Activated CD8-positive, alpha-beta memory T cell treated with anti-CD3 and anti-CD28 coated beads for 48 hours (primary cell): Measurements from ENCODE around the gene WDR88.
"Not testable (repeated sequence)": the region's sequence is repeated elsewhere in the genome, so short reads cannot be mapped to it uniquely, and the experiment has no call there.

Experiments
- DNase-seq, 3 experiments: peaks; one replicate each; pipeline ENCODE4 v3.0.0-alpha.2; 2020; ENCODE audit warnings: low read depth in 2 of 3, low spot score in 2 of 3

The WDR88 gene

DNA sequence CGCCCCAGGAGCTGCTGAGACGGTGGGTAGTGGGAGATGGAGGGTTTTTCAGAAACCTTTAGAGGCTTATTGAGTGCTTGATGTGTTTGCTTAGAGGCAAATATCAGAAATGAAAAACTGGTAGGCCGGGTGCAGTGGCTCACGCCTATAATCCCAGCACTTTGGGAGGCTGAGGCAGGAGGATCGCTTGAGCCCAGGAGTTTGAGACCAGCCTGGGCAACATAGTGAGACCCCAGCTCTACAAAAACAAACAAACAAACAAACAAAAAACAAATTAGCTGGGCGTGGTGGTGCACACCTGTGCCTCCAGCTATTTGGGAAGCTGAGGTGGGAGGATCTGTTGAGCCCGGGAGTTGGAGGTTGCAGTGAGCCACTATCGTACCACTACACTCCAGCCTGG, 5.2 kb upstream of the WDR88 start:
- DNase-seq = not testable (repeated sequence)

DNA sequence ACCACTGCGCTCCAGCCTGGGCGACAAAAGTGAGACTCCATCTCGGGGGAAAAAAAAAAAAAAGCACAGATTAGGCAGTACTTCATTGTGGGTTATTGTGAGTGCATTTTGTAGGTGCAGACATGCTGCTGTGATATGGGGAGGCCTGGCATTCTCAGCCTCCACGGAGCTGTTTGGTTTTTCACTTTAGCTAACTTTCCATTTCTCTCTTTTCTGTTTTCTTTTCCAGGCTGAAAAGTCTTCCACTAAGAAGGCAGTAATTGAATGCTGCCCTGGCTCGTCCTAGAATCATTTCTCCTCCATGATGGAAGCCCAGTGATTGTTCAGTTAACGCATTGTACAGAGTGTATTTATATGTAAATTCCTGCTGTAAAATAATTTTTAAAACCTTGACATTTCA, 2.0 kb upstream of the WDR88 start:
- no peak for DNase-seq

DNA sequence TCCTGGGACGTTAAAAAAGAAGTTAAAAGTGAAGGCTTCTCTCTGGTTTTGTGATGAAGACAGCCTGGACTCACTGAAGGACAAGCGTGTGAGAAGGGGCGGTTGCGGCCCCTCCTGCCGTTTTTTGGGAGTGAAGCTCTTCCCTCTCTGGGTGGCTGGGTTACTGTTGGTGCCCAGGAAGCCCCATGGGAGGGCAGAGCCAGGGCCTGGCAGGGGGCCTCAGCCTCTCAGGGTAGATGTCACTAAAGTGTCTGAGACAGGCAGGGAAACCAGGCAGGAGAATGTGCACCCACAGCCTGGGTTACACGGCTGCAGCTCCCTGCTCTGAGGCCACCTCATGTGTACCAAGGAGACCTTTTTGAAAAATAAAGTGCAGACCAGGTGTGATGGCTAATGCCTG, 1.5 kb upstream of the WDR88 start:
- DNase-seq = no peak

DNA sequence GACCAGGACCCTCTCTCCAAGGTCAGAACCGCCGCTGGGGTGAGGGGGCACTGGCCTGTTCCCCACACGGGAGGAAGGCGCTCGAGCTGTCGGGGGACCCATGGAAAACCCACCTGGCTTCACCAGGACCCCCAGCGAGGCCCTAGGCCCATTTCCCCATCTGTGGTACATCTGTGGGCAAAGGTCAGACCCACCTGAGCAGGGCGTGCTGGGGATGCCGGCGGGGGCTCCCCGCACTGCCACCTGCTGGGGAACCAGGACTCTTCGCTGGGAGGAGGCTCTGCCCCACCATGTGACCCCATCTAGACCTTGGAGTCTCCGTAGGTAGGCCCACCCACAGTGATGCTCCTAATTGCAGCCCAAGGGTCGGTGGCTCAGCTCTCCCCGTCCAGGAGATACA, 511 bp downstream of the WDR88 start:
- DNase-seq = no peak

DNA sequence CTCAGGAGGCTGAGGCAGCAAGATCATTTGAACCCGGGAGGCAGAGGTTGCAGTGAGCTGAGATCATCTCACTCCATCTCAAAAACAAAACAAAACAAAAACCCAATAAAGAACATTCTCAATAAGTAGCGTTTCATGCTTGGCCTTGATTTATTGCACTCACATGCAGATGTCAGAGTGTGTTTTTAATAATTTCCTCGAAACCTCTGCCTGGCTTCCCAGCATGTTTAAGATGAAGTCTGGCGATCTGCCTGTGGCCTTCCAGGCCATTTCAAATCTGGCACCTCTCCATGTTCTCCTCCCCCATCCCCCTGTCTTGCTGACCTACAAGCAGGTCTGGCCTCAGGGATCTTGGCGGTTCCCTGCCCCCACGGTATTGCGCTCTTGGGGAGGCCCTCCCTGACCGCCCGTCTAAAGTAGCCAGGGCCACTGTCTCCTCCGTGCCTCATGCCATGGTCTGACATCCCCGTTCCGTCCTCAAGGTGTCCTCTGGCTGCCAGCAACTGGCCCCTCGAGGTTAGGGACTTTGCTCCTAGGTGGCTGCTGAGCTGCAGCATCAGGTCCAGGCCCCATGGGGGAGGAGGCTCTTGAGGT, 1.6 kb downstream of the WDR88 start:
- no peak for DNase-seq

DNA sequence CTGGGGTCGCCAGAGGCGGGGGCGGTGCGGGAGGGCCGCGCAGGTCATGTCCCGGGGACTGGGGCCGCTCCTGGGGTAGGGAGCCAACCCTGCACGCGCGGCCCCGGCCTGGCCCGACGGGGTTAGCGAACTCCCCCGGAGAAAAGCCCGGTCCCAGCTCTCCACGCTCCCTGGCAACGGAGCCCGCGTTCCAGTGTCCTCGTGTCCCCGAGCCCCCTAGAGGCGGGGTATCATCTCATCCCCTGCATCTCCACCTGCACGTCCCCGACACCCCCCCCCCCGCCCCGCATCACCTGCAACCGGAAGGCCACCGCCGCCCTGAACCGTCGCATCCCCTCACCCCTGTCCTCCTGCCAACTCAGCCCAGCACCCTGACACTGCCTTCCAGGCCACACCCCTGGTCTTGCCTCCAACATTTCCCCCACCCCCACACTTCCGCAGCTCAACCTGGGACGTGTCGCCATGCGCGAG, 2.7 kb downstream of the WDR88 start:
- DNase-seq = peak; percentile 20 to 44 (median 23)

DNA sequence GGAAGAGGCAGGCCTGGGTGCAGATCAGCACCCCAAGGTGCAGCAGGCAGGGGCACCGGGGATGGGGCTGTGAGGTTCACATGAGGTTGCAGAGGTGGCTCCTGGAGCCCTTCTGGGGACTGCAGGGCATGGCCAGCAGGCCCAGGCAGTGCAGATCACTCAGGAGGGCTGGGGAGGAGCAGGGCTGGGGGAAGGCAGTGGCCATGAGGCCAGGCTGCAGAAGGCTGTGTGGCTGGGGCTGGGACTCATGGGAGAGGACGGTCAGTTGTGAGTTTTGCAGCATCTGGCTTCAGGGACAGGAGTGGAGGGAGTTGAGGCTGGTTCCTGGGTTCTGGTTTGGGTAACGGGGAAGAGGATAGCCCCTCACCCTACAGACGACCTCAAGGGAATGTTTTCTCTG, 7.3 kb downstream of the WDR88 start:
- no peak for DNase-seq

DNA sequence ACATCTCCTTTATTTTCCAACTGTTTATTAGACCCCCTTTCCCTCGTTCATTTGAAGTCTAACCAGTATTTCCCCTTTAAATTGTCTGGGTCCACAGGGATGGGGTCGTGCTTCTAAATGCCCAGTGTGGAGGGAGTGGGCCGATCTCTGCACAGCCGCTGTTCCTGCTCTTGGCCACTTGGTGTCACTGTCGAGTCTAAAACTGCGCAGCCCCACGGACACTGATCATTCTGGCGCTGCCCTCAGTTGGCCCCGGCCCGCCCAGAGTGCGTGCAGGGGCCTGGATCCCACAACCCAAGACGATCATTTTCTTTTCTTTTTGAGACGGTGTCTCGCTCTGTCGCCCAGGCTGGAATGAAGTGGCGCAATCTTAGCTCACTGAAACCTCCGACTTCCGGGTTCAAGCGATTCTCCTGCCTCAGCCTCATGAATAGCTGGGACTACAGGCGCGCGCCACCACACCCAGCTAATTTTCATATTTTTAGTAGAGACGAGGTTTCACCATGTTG, 12.0 kb downstream of the WDR88 start:
- DNase-seq = peak; percentile 21 to 42 (median 23)

DNA sequence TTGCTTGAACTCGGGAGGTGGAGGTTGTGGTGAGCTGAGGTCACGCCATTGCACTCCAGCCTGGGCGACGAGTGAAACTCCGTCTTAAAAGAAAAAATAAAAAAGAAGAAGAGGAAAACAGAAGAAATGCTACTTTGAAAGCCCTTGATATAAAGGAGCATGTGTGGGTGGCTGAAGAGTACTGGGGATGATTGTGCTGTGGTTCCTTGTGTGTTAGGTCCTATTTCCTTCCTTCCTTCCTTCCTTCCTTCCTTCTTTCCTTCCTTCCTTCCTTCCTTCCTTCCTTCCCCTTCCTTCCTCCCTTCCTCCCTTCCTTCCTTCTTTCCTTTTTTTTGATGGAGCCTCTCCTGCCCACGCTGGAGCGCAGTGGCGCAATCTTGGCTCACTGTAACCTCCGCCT, 14.3 kb downstream of the WDR88 start:
- DNase-seq = no peak

DNA sequence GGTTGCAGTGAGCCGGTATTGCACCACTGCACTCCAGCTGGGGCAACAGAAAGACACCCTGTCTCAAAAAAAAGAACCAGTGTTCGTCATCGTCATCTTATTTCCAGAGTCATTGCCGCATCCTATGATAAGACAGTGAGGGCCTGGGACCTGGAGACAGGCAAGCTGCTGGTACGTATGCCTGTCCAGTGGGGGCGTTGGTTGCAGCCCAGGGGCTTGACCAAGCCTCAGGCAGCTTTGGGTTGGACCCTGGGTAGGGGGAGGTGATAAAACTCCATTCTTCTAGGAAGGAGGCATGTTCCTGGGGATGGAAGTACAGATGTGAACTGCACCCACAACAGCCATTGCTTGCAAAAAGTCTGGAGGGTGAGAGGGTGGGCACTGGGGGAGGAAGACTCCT, 15.6 kb downstream of the WDR88 start:
- DNase-seq = no peak

DNA sequence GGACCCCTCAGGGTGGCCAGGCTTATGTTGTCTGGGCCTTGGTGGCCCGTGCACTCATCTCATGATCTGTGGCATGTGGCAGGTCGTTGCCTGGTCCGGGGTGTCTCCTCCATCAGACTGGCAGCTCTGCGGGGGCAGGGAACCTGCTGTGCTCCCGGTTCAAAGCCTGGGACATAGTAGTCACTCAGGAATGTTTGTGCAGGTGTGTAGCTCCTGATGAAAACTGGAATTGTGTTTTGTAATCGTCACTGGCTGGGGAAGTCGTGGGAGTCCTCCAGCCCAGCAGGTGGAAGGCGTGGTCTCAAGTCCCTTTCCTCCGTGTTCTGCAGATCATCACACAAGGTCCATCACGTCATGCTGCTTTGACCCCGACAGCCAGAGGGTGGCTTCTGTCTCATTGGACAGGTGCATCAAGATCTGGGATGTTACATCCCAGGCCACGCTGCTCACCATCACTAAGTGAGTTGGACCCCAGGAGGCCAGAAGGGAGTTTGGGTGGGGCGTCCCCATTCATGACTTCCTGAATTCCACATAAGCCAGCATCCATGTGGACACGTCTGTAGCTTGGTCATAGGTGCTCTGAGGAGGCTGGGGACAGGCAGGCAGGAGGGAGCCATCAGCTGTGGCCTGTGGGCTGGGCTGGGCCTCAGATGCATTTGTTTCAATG, 19.1 kb downstream of the WDR88 start:
- no peak for DNase-seq

DNA sequence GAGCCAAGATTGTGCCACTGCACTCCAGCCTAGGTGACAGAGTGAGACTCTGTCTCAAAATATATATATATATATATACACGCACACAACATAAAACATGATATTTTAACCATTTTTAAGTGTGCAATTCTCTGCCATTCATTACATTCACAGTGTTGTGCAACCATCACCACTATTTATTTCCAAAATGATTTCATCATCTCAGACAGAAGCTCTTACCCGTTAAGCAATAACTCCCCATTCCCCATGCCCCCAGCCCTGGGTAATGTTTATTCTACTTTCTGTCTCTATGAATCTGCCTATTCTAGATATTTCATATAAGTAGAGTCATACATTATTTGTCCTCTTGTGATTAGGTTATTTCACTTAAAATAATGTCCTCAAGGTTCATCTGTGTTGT, 20.3 kb downstream of the WDR88 start:
- DNase-seq = no peak

DNA sequence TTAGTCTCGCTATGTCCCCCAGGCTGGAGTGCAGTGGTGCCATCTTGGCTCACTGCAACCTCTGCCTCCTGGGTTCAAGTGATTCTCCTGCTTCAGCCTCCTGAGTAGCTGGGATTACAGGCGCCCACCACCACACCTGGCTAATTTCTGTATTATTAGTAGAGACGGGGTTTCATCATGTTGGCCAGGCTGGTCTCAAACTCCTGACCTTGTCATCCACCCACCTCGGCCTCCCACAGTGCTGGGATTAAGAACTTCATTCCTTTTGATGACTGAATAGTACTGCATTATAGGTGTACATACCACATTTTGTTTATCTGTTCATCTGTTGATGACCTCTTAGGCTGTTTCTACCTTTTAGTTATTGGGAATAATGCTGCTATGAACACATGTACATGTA, 20.7 kb downstream of the WDR88 start:
- DNase-seq = not testable (repeated sequence)

DNA sequence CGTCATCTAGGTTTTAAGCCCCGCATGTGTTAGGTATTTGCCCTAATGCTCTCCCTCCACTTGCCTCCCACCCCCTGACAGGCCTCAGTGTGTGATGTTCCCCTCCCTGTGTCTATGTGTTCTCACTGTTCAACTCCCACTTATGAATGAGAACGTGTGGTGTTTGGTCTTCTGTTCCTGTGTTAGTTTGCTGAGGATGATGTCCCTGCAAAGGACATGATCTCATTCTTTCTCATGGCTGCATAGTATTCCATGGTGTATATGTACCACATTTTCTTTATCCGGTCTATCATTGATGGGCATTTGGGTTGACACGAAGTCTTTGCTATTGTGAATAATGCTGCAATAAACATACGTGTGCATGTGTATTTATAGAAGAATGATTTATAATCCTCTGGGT, 22.4 kb downstream of the WDR88 start:
- DNase-seq = not testable (repeated sequence)

DNA sequence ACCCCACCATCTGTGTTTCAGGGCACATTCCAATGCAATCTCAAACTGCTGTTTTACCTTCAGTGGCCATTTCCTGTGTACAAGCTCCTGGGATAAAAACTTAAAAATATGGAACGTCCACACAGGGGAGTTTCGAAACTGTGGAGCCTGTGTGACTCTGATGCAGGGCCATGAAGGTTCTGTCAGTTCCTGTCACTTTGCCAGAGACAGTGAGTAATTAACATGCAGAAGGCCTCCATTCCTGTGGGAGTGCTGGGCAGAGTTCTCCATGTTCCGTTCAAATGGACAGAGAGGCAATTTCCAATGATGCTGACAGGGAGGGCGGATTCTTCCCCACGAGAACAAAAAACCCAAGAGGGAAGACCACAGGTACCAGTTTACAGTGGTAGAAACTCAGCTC, 24.4 kb downstream of the WDR88 start:
- DNase-seq = no peak

DNA sequence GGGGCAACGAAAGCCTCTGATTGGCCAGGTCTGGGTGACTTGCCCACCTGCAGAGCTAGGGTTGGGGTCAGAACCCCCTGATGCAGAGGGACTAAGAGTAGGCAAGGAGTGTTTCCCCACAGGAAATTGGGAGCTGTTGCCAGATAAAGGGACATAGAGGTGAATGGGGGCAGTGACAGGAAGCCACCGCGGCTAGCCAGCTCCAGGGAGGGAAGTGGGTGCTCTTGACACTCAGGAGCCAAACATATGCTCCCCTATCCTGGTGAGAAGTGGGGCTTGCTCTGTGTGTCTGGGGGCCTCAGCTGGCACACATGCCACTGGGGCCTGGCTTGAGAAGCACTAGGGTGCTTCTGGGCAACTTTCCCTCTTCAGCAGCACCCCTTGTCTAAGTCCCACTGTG, 26.0 kb downstream of the WDR88 start:
- no peak for DNase-seq

DNA sequence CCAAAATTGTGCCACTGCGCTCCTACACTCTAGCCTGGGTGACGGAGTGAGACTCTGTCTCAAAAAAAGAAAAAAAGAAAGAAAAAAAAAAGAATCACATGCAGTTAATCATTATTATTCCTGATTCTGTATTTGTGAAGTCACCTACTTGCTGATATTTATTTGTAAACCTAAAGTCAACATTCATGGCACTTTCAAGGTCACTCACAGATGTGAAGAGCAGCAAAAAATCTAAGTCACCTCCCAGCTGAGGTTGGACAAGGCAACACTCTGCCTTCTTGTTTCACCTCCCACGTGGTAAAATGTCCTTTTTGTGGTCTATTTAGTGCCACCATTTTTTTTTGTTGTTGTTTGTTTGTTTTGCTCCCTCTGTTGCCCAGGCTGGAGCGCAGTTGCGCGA, 26.5 kb downstream of the WDR88 start:
- no peak for DNase-seq

DNA sequence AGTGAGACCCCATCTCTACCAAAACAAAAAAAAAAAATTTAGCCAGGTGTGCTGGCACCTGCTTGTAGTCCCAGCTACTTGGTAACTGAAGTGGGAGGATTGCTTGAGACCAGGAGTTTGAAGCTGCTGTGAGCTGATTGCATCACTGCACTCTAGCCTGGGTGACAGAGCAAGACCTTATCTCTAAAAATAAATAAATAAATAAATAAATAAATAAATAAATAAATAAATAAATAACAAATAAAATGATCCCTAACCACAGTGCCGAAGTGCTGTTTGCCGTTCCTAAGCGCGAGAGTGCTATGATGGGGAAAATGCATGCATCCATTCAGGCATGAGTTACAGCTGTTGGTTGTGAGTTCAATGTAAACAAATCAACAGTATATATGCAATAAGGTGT, 27.2 kb downstream of the WDR88 start:
- no peak for DNase-seq

DNA sequence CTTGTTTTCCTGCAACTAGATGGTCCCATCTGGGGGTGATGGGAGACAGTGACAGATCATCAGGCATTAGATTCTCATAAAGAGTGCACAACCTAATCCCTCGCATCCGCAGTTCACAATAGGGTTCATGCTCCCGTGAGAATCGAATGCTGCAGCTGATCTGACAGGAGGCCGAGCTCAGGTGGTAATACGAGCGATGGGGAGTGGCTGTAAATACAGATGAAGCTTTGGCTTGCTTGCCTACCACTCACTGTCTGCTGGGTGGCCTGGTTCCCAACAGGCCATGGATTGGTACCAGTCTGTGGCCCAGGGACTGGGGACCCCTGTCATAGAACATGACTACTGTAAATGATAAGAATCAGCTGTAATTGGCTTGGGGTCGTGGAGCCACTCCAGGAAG, 28.0 kb downstream of the WDR88 start:
- no peak for DNase-seq

DNA sequence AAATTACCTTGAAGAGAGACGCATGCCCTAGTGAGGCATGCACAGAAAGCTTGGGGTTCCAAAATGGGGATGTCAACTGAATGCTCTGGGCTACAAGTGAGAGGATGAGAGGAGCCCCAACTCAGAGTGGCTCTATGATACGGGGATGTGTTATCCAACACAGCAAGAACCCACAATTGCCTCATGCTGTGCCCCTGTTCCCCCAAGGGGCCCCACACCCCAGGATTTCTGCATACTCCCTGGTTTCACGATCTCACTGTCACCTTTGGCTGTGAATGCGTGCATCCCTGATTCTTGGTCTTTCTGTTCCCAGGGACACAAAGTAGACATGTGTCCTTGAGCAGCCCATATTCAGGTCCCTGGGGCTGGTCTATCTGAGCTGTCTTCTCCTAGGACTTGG, 29.3 kb downstream of the WDR88 start:
- DNase-seq = no peak

DNA sequence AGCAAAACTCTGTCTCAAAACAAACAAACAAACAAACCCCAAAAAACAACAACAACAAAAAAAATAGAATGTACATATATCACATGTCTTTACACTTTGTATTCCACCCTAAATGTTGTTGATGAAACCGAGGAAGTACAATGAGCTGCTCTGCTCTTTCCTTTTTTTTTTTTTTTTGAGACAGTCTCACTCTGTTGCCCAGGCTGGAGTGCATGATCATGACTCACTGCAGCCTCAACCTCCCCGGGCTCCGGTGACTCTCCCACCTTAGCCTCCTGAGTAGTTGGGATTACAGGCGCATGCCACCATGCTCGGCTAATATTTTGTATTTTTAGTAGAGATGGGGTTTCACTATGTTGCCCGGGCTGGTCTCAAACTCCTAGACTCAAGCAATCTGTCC, 31.6 kb downstream of the WDR88 start:
- no peak for DNase-seq

DNA sequence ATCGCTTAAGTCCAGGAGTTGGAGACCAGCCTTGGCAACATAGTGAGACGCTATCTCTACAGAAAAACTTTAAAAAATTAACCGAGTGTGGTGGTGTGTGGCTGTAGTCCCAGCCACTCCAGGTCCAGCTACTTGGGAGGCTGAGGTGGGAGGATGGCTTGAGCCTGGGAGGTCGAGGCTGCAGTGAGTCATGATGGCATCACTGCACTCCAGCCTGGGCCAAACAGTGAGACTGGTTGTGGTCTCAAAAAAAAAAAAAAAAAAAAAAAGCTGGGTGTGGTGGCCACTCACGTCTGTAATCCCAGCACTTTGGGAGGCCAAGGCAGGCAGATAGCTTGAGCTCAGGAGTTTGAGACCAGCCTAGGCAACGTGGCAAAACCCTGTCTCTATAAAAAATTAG, 34.1 kb downstream of the WDR88 start:
- DNase-seq = not testable (repeated sequence)

DNA sequence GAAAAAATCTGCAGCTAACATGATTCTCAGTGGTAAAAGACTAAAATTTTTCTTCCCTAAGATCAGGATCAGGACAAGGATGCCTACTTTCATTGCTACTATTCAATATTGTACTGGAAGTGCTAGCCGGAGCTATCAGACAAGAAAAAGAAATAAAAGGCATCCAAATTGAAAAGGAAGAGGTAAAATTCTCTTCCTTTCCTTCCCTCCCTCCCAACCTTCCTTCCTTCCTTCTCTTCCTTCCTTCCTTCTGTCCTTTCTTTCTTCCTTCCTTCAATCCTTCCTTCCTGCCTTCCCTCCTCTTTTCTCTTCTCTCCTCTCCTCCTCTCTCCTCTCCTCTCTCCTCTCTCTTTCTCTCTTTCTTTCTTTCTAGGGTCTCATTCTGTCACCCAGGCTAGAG, 35.5 kb downstream of the WDR88 start:
- no peak for DNase-seq
